ENCODE data around the gene SLC4A1AP. TPM values are rescaled to one million over a fixed set of nuclear protein-coding genes. Genes with fewer than 3 reads are reported as not detected.
"Not testable (repeated sequence)": the region's sequence is repeated elsewhere in the genome, so short reads cannot be mapped to it uniquely, and the experiment has no call there.

The SLC4A1AP gene
- total RNA-seq, 1 donor = 27.9 TPM

GRCh38 chr2:27627963-27628766 is 35.5 kb upstream of the SLC4A1AP start:
- Histone ChIP-seq H3K9me3 (ENCODE audit: low read depth, low read length) (no peaks in the 10 kb centered on the region), H3K27me3 (ENCODE audit: insufficient read depth, low read length) (no peaks in the 10 kb centered on the region), H3K36me3 (ENCODE audit: insufficient read depth, low read length) (peaks cover 25% of the 10 kb centered on the region), H3K4me2 (ENCODE audit: insufficient read depth, low read length) (peak overlapping the region; percentile 92), H3K4me3 (ENCODE audit: insufficient read depth, low read length) (peak overlapping the region; percentile 84), H3K79me2 (ENCODE audit: insufficient read depth, low read length) (peaks cover 30% of the 10 kb centered on the region), H3K27ac (ENCODE audit: low read depth, low read length) (peak overlapping the region; percentile 89), H4K20me1 (ENCODE audit: insufficient read depth, low read length) (no peaks in the 10 kb centered on the region), H2AFZ (ENCODE audit: low read length) (peak overlapping the region; percentile 83), H3K4me1 (ENCODE audit: insufficient read depth, low read length) (peaks cover 26% of the 10 kb centered on the region)
- TF ChIP-seq, protein P1, sequence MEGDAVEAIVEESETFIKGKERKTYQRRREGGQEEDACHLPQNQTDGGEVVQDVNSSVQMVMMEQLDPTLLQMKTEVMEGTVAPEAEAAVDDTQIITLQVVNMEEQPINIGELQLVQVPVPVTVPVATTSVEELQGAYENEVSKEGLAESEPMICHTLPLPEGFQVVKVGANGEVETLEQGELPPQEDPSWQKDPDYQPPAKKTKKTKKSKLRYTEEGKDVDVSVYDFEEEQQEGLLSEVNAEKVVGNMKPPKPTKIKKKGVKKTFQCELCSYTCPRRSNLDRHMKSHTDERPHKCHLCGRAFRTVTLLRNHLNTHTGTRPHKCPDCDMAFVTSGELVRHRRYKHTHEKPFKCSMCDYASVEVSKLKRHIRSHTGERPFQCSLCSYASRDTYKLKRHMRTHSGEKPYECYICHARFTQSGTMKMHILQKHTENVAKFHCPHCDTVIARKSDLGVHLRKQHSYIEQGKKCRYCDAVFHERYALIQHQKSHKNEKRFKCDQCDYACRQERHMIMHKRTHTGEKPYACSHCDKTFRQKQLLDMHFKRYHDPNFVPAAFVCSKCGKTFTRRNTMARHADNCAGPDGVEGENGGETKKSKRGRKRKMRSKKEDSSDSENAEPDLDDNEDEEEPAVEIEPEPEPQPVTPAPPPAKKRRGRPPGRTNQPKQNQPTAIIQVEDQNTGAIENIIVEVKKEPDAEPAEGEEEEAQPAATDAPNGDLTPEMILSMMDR (IDR thresholded peaks at IDR 0.05; ENCODE audit: extremely low read depth, low read depth, low read length) = no peak
- DNase-seq (ENCODE audit: insufficient read length, low spot score, missing footprints) = peak; percentile 47

GRCh38 chr2:27628767-27629709 is 34.7 kb upstream of the SLC4A1AP start, which contains the start of the genes CCDC121 and GPN1:
CCDC121 (minus strand) TSS chr2:27629012; CDS start chr2:27627799, 1,213 bp downstream.
GPN1 (plus strand) TSS chr2:27629050; CDS start chr2:27629059, 9 bp downstream.
- H2AFZ ChIP-seq (ENCODE audit: low read length) = peak within 1 kb of the TSS; percentile 83
- no peaks in the 10 kb centered on the region for H3K9me3 ChIP-seq (ENCODE audit: low read depth, low read length)
- H3K4me1 ChIP-seq (ENCODE audit: insufficient read depth, low read length) = peaks cover 19% of the 10 kb centered on the region
- H3K4me2 ChIP-seq (ENCODE audit: insufficient read depth, low read length) = peak within 1 kb of the TSS; percentile 92
- peaks cover 30% of the 10 kb centered on the region for H3K79me2 ChIP-seq (ENCODE audit: insufficient read depth, low read length)
- TF ChIP-seq, protein P1 (IDR thresholded peaks at IDR 0.05; ENCODE audit: extremely low read depth, low read depth, low read length) = no peak
- DNase-seq (ENCODE audit: insufficient read length, low spot score, missing footprints) = peak; percentile 80
- H3K4me3 ChIP-seq (ENCODE audit: insufficient read depth, low read length) = peak within 1 kb of the TSS; percentile 84
- H3K27ac ChIP-seq (ENCODE audit: low read depth, low read length) = peak within 1 kb of the TSS; percentile 89
- no peaks in the 10 kb centered on the region for H4K20me1 ChIP-seq (ENCODE audit: insufficient read depth, low read length)
- no peaks in the 10 kb centered on the region for H3K27me3 ChIP-seq (ENCODE audit: insufficient read depth, low read length)
- H3K36me3 ChIP-seq (ENCODE audit: insufficient read depth, low read length) = peaks cover 29% of the 10 kb centered on the region

DNA sequence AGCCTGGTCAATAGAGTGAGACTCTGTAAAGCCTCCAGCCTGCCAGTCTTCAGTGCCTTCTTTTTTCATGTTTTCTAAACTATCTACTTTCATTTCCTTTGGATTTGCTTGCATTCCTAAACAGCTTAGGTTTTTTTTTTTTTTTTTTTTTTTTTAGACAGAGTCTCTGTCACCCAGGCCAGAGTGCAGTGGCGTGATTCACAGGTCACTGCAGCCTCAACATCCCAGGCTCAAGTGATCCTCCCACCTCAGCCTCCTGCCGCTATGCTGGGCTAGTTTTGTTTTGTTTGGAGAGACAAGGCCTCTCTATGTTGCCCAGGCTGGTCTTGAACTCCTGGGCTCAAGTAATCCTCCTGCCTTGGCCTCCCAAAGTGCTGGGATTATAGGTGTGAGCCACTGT is 33.4 kb upstream of the SLC4A1AP start:
- not testable (repeated sequence) for H4K20me1 ChIP-seq (ENCODE audit: insufficient read depth, low read length)
- H3K4me2 ChIP-seq (ENCODE audit: insufficient read depth, low read length) = peak overlapping the region; percentile 92

DNA sequence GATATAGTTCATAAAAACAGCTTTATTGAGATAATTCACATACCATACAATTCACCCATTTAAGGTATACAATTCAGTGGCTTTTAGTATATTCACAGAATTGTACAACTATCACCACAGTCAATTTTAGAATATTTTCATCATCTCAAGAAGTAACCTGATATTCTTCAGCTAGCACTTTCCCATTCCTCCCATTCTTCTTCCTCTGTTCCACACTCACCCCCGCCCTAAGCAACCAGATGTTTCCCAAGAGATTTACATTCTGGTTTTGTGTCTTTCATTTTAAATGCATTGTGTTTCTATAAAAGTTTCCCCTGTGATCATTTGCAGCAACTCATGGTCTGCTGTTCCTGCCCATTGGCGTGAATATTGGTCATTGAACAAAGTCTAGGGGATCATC is 29.4 kb upstream of the SLC4A1AP start:
- H3K4me3 ChIP-seq (ENCODE audit: insufficient read depth, low read length) = no peak overlapping the region
- peaks cover 23% of the 10 kb centered on the region for H3K4me1 ChIP-seq (ENCODE audit: insufficient read depth, low read length)
- H4K20me1 ChIP-seq (ENCODE audit: insufficient read depth, low read length) = no peaks in the 10 kb centered on the region
- TF ChIP-seq, protein P1 (IDR thresholded peaks at IDR 0.05; ENCODE audit: extremely low read depth, low read depth, low read length) = no peak
- H3K27ac ChIP-seq (ENCODE audit: low read depth, low read length) = no peak overlapping the region
- H3K79me2 ChIP-seq (ENCODE audit: insufficient read depth, low read length) = peaks cover 23% of the 10 kb centered on the region
- peaks cover 54% of the 10 kb centered on the region for H3K36me3 ChIP-seq (ENCODE audit: insufficient read depth, low read length)
- H3K27me3 ChIP-seq (ENCODE audit: insufficient read depth, low read length) = no peaks in the 10 kb centered on the region
- H2AFZ ChIP-seq (ENCODE audit: low read length) = no peak overlapping the region
- no peaks in the 10 kb centered on the region for H3K9me3 ChIP-seq (ENCODE audit: low read depth, low read length)
- DNase-seq (ENCODE audit: insufficient read length, low spot score, missing footprints) = no peak
- no peak overlapping the region for H3K4me2 ChIP-seq (ENCODE audit: insufficient read depth, low read length)

More for the DNA sequence above, 33.4 kb upstream of the SLC4A1AP start:
- H3K9me3 ChIP-seq (ENCODE audit: low read depth, low read length); DNase-seq (ENCODE audit: insufficient read length, low spot score, missing footprints); H3K27me3 ChIP-seq (ENCODE audit: insufficient read depth, low read length); H3K4me3 ChIP-seq (ENCODE audit: insufficient read depth, low read length); H3K27ac ChIP-seq (ENCODE audit: low read depth, low read length); H2AFZ ChIP-seq (ENCODE audit: low read length): not testable (repeated sequence)
- H3K79me2 ChIP-seq (ENCODE audit: insufficient read depth, low read length) = peaks cover 30% of the 10 kb centered on the region
- peaks cover 40% of the 10 kb centered on the region for H3K36me3 ChIP-seq (ENCODE audit: insufficient read depth, low read length)
- peaks cover 18% of the 10 kb centered on the region for H3K4me1 ChIP-seq (ENCODE audit: insufficient read depth, low read length)
